C1 segment of cervical spinal cord (tissue), 14 donors: ENCODE data around the gene THRA.

Experiments
- DNase-seq, 14 donors: peaks; one replicate each; lab custom pipeline; 2025; lab: John Stamatoyannopoulos, UW

Gene THRA

DNA sequence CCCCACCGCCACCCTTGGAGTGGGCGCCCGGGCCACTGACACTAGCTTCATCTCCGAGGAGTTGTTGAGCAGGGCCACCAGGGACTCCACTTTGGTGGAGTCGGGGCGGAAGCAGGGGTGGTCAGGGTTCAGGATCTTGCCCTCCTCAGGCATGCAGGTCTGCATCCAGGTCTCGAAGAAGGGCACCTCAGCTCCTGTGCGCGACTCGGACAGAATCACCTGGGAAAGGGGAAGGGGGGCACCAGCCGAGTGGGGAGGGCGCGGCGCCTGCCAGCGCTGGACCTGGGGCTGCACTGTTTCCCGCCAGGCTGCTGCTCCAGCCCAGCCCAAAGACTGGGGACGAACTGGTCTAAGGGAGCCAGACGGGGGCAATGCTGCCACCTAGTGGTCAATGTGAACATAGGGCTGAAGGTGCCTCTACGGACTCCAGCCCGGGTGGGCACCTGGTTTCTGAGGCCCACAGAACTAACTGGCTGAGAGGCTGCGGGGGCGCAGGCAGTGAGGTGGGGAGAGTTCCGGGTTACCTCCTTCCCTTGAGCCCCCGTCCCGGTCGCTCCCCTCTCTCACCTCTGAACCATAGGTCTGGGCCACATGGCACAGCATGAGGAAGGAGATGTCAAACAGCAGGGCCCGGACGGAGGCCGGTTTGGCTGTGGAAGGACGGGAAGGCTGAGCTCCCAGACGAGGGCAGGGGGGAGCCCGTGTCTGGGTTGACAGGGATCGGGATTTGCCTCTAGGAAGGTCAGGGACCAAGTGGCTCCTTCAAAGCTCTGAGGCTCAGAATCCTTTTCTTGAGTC is 35.8 kb upstream of the THRA start:
- DNase-seq = peak in 11 of 14 donors; percentile 14 to 68 (median 39)

DNA sequence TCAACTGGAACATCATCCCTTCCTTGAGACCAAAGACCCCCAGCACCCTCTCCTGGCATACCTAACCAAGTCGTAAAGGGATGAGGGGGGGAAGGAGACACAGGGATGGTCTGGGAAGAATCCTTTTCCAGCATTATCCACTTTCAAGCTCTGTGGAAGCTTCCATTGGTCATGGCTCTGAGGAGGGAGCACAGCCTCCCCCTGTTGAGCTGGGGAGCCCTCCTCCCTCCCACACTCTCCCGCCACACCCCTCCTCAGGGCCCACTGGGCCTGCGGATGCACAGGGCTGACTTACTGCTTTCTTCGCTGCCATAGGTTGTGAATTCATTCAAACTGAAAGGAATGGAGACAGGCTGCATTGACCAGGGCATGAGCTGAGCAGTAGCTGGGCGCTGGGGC is 35.2 kb upstream of the THRA start:
- no peak for DNase-seq

DNA sequence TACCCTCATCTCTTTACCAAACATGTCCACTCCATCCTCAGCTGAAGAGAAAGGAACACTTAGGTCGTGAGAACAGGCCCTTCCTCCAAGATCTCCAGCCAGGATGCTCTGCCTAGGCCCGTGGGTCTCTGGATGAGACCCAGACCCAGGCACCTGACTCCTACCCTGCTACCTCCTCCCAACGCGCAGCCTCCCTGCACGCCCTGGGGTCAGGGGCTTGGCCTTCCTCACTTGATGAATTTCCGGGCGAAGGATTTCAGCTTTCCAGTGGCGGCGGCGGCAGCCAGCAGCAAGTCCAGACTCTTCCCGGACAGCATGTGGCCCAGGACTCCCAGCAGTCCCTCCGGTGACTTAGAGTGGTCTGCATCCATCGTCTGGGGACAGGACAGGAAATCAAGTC is 34.2 kb upstream of the THRA start:
- DNase-seq = no peak

DNA sequence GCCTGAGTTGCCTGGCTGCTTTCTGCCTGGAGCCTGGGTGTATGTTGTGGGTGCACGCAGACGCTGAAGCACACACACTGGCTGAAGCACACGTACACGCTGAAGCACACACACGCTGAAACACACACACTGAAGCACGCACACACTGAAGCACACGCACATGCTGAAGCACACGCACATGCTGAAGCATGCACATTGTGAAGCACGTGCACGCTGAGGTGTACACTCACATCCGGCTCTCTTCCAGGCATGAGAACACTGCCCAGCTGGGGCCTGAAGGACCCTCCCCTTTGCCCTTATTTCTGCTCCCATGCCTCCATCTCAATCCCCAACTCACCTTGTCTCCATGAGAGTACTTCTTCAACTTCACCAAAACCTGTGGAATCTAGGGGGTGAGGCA is 31.1 kb upstream of the THRA start:
- no peak for DNase-seq

DNA sequence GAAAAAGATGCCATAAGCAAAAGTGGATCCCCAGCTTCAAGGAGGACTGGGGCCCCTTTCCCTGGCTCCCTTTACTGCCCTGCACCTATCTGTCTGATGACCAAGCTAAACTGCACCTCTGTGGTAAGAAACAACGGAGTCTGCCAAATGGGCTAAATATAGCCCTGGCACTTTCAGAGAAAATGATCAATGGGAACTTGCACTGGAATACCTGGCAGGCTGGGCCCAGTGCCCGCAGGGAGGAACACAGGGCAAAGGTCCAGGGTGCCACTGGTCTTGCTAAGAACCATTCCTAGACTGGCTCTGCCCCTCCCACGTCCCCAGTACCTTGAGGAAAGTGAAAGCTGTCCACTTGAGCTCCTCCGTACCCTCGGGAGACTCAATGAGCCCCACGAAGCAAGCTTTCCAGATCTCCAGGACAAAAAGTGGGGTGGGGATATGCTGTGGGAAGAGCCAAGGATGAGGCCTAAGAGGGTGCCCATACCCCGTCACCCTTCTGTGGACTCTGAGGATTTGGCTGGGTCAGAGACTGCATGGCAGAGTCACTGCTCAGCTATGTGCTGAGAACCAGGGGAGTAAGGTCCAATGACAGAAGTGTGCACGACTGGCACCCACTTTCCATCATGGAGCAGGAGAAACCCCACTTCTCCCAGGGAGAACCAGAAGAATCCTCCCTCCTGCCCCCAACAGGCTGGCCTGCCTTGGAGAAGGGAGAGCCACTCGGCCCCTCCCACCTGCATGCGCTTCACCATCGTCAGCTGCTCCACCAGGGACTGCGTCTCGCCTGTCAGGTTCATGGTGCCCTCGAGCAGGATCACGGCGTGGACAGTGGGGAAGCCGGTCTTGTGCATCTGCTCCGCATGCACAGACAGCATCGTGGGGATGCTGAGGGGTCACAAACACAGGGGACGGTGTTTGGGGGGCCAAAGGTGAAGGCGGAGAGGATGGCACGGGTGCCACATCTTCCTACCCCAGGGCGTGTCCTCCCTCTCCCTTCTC is 30.1 kb upstream of the THRA start:
- DNase-seq = no peak

DNA sequence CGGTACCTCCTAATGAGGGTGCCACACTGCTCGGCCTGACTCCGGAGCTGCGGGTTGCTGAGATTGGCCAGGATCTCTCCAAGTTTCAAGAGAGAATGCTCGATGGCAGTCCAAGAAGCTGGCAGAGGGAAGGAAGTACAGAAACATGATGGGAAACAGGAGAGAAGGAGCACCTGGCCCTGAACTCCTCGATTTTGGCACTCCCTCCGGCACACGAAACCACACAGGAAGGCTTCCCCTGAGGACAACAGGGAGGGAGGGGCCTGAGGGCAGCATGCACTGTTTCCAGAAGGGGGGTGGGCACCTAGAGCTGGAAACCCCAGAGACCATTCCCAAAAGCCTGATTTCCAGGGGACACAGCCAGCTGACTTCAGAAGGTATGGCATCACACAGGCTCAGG is 29.4 kb upstream of the THRA start:
- no peak for DNase-seq

DNA sequence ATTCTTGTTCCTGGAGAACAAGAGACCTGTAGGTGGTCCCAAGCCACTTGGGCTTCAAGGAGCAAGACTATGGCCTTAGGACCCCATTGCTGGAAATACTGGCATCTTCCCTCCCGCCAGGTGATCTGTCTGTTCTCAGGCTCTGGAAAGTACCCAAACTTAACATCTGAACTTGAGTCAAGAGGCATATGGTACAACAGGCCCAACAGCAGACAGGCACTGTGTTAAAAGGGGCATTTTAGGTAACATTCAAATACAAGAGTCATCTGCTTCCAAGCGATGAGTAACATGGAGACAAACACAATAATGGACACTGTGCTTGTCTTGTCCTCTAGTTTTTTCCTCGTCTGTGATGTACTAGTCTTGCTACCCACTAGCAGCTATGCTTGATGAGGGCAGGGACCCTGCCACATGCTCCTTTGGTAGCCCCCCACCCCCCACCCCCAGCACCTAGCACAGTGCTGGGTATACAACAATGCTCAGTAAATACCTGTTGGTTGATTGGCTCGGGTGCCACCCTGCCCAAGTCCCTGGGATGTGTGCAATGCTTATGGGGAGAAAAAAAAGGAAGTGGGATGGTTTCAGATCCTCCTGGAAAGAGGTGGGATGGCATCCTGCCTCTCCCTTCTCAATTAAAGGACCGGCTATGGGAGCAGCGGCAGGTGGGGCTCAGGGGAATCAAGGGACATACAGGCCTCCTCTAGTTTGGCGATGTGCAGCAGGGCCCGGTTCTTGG is 28.2 kb upstream of the THRA start:
- DNase-seq = peak in 1 of 14 donors; percentile 30

DNA sequence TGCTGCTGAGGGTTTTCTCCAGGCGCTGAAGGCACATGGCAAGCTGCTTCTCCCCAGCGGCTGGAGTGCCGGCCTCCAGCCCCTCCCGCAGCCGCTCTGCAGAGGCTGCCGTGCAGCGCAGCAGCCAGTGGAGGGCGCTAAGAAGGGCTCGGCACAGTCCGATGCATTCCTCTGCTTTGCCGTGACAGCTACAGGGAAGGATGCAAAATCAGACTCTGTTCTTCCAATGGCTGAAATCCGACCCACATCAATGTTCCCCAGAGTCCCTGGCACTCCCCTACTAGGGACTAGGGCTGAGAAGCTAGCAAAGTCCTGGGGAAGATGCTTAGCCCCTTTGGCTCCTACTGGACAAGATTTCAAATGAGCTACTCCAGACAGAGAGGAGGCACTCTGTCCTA is 27.6 kb upstream of the THRA start:
- DNase-seq = peak in 4 of 14 donors; percentile 16 to 70 (median 19)

DNA sequence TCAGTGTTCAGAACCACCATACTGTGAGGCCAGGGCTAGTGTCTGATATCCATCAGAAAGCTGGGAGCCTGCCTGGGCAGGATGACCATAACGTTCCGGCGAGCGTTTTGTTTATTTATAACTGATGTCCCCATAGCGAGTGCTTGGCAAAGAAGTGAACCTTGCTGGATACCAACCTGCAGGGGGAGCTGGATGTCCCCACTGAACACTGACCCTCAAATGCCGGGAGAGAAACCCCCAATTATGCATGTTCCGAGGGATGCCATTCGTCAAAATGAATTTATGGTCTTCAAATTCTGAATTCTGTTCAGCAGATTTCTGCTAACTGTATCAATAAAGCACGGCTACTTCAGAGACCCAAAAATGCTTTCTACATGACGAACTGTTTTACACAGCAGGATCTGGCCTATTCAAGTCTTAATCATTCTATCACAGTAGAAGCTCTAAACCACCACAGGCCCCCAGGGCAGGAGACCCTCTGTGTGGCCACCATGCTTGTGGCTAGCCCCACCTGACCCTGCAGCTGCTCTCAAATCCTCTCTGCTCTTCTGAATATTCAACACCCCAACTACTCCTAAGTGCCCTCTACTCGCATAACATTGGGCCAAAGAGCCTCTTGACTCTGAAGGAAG is 23.8 kb upstream of the THRA start:
- DNase-seq = peak in 2 of 14 donors; percentile 4 to 85

DNA sequence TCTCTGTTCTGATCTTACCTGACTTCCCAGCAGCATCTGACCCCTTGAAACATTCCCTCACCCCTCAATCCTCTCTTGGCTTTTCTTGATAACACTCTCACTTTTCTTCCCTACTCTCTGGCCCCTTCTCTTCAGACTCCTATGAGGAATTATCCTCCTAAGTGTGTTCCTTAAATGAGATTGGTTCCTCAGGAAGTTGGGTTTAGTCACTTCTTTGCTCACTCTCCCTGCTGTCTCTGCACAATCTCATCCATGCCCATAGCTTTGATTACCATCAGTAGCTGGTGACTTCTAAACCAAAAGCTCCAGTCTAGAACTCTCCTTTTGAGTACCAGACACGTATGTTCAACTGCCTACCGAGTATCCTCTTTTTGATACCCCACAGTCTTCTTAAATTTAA is 21.6 kb upstream of the THRA start:
- no peak for DNase-seq

DNA sequence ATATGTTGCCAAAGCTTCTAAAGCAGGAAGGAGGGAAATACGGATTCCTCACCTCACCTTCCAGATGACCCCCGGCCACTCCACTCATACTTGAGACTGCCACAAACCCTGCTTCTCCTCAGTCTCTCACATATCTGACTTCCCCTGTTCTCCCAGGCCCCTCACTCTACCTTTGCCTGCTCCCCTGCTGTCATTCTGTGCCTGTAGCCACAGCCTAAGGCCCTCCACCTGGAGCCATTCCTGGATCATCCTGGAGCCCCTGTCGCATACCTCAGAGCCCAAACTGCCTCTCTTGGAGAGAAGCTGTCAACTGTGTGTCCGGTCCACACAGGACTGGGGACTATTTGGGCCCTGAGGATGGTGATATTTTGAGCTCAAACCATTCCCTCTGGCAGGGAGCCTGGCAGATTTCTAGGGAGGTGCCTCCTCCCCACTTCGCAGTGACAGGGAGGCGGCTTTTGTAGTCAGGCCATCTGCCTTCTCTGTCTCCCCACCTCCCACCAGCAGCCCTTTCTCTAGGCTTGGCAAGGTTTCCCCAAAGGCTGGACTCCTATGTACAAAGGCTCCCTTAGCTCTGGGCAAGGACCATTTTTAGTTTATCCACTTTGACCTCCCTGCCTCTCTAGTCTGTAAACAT is 6.3 kb upstream of the THRA start:
- DNase-seq = peak in 5 of 14 donors; percentile 25 to 97 (median 46)

DNA sequence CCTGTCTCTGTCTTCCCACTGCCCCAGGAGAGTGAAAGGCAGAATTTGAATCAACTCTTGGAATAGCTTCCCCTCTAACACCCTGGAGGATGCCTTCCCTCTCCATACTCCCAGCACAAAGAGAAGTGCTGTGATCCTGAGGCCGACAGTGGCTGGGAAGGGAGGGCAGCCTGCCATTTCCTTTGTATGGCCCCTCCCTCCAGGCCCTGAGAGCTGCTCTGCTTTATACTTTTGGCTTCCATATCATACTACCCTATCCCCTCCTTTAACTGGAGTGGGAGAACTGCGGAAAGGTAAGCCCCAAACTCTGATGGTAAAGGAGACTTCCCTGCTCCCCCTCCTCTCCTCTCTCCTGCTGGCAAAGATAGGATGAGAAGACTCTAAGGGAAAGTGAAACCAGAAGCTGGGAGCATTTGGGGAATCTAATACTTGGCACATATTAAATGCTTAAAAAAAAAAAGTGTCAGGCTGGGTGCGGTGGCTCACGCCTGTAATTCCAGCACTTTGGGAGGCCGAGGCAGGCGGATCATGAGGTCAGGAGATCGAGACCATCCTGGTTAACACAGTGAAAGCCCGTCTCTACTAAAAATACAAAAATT is 4.5 kb upstream of the THRA start:
- no peak for DNase-seq

DNA sequence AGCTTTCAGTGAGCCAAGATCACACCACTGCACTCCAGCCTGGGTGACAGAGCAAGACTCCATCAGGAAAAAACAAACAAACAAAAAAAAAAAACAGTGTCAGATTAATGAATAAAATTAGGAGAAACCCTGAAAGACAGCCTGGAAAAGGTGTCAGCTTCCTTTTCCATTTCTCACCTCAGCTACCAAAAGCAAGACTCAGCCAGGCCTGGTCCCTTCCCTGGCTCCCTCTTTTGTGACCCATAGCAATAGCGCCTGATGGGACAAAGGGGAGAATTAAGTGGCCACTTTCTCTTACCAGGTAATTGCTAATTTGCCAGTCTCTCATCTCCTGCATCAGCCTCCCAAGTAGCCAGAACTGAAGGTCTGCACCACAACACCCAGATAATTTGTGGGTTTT is 3.9 kb upstream of the THRA start:
- DNase-seq = no peak

DNA sequence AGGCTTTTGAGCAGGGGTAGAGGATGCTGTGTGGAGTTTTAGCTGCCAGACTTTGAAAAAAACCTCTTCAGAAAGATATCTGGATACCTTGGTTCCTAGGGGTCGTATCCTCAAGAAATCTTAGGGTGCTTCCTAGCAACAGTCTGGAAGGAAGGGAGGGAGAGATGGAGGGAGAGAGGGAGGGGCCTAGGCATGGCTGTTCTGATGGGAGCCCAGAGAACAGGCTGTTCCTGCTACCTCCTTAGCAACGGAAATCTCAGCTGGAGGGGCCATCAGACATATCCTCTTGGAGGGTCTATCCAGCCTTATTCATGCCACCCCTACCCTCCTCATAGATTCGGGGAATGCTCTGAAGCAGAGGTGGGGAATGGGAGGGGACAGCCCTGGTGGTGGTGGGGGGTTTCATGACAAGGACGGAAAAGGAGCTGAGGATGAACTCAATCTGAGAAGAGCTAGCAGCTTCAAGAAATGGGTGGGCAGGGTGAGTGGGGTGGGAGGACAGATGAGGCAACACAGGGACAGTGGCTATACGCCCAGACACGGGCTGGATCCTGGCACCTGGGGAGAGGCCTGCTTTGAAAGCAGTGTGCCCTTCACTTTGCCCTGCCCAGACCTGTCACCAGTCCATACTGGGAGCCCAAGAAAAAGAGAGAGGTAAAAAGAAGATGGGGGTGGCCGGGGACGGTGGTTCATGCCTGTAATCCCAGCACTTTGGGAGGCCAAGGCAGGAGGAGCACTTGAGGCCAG is 2.9 kb upstream of the THRA start:
- no peak for DNase-seq

DNA sequence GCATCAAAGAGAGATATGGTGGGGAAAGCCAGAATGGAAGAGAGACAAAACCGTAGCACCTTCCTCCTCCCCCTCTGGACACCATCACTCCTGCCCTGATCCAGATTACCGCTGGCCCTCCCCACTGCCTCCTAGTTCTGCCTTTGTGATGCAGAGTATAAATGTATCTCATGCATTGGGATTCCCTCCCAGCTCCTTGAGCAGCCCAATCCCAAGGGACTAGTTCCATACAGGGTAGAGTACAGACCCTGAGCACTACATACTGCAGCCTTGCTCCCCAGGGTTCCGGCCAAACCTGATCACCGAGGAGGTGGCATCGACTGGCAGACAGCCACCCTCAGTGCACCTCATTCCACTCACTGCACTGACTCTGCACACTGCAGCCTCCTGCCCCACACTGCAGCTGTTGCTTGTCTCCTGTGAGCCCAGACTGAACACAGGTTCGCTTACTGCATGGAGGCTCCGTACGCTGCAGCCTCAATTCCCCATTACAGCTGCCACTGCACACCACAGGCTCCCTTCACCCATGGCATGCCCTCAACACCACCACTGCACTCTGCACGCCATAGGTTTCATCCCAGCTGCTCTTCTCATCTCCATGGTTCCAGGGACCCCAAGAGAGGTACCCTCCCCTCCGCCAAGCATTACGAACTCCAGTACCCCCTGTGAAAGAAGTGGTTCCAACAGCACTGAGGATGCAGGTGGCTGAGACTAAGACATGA is 1.7 kb upstream of the THRA start:
- DNase-seq = no peak

DNA sequence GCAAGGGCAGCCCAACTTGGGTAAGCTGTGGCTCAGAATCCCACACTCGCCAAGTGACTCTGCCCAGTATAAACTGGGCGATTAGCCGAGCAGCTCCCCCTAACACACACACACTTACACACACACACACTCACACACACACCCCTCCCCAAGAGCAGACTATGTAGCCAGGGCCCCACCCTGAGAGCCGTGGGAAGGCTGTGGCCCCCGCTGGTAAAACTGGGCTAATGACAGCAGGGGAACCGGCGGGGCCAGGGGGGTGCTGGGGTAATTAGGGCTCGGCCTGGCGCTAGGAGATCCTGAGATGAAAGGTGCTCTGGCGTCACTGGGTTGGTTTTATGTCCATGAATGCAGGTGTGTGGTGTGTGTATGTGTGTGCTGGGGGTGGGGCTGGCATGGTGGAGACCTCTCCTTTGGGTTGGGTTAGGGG is 1.1 kb upstream of the THRA start:
- no peak for DNase-seq

DNA sequence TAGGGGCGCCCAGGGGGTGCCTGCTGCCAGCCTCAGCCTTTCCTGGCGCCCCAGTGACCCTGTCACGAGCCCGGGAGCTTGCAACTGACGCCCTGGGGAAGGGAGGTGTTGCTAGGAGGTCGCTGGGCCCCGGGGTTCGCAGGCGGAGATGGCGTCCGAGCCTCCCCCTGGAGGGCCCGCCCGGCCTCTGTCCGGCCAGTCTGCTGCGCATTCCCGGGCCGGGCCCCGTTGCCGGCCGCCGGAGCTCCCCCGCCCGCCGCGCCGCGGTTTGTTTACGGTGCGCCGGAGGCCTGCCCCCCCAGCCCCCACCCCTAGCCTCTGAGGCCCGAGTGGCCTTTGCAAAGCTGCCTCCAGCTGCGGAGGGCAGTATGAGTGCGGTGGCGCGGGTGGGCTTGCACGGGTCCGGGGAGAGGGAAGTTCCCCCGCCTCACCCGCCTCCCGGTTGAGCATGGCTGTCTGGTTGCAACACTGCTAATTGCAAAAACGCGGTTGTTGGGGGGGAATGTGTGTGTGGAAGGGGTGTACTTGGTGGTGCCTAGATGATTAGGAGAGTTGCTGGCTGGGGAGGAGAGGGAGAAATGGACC is 514 bp downstream of the THRA start:
- peak in 5 of 14 donors; percentile 49 to 78 (median 66) for DNase-seq

DNA sequence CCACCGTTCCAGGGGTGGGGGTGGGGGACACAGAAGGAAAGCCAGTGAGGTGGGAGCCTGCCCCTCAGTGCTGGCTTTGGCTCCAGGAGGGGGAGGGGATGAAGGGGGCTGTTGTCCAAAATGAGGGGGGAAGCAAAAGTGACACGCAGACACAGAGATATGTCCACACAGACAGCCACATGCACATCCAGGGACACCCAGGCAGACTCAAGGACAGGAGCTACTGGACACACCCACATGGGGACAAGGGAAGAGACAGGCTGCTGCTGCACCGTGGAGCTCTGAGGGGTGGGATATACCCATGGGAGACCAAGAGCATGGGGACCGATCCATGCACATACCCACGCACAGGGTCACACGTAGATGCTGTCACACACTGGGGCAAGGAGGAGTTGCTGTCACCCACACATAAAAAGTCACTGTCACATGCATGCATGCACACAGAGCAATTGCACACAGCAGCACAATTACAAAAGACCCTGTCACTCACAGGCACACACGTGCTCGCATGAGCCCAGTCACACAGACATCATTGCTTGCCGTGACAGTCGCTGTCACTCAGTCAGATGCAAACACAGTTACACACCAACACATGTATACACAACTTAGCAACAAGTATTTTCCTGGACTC is 1.3 kb downstream of the THRA start:
- peak in 8 of 14 donors; percentile 17 to 69 (median 46) for DNase-seq
